Fibroblast of pulmonary artery (primary cell): ENCODE measurements around the gene KCNAB2.

Experiments
- DNase-seq: peaks from one replicate; pipeline ENCODE4 v3.0.0-alpha.2; 2010; ENCODE audit warnings: low read depth
- H3K4me3 ChIP-seq: replicated peaks from 2 replicates; pipeline ENCODE4 v1.5.1; 2011; ENCODE audit warnings: low read depth, mild to moderate bottlenecking, control low read depth, low read length, moderate library complexity
- TF ChIP-seq, protein P1 (sequence below): IDR thresholded peaks from 2 replicates; pipeline ENCODE4 v1.5.1; 2011; ENCODE audit warnings: mild to moderate bottlenecking, control low read depth, low read length, inconsistent platforms; ENCODE audit errors: missing control alignments

The KCNAB2 gene

DNA sequence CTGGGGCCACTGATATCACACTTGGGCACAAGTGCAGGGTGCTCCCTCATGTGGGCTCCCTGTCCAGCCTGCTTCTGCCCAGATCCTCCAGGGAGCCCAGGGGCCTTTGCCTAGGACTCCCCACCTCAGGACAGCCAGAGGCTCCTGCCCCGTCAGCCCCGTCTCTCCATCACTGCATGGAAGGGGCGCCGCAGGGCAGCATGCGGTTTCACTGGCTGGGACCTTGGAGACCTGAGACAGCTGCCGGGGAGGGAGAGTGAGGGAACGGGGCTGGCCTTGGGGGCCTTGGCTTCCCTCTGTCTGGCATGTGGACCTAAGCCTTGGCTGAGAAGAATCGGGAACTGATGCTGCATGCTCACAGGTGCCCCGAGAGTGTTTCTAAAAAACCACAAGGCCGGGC, 46.5 kb downstream of the KCNAB2 start:
- TF ChIP-seq, protein P1, sequence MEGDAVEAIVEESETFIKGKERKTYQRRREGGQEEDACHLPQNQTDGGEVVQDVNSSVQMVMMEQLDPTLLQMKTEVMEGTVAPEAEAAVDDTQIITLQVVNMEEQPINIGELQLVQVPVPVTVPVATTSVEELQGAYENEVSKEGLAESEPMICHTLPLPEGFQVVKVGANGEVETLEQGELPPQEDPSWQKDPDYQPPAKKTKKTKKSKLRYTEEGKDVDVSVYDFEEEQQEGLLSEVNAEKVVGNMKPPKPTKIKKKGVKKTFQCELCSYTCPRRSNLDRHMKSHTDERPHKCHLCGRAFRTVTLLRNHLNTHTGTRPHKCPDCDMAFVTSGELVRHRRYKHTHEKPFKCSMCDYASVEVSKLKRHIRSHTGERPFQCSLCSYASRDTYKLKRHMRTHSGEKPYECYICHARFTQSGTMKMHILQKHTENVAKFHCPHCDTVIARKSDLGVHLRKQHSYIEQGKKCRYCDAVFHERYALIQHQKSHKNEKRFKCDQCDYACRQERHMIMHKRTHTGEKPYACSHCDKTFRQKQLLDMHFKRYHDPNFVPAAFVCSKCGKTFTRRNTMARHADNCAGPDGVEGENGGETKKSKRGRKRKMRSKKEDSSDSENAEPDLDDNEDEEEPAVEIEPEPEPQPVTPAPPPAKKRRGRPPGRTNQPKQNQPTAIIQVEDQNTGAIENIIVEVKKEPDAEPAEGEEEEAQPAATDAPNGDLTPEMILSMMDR = no peak
- DNase-seq = no peak
- H3K4me3 ChIP-seq = no peak overlapping the region

DNA sequence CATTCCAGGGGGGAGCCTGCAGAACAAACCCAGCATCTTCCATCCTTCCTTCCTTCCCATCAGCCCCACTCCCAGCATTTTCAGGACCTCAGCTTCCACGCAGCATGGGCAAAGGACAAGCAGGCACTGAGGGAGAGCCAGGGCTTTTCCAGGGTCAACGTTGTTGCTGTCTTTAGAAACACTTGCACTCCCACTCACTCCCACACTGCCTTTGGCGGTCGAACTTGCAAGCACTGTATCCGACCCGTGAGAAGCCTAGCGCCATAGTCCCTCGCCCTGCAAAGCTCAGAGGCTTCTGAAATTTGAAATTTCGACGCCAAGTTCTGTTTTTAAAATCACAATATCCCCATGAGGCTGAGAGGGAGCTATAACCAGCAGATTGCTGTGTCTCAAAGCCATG, 47.4 kb downstream of the KCNAB2 start:
- no peak overlapping the region for H3K4me3 ChIP-seq
- DNase-seq = peak; percentile 46
- TF ChIP-seq, protein P1 = no peak

DNA sequence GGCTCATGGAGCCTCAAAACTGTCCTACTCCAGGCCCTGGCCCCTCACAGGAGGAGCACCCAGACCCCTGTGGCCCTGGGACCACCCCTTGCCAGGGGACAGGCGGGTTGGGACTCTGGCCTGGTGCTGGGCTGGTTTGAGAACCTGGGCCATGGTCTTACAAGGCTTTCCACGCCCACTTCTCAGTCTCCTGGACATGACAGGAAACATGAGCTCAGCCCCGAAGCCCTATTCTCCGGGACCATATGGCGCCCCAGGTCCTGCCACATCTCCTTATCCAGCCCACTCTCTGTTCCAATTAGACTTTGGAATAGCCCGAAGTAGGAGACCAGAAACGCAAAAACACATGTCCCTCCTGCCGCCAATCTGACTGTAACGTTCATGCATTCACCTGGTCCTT, 47.9 kb downstream of the KCNAB2 start:
- TF ChIP-seq, protein P1 = no peak
- DNase-seq = no peak

DNA sequence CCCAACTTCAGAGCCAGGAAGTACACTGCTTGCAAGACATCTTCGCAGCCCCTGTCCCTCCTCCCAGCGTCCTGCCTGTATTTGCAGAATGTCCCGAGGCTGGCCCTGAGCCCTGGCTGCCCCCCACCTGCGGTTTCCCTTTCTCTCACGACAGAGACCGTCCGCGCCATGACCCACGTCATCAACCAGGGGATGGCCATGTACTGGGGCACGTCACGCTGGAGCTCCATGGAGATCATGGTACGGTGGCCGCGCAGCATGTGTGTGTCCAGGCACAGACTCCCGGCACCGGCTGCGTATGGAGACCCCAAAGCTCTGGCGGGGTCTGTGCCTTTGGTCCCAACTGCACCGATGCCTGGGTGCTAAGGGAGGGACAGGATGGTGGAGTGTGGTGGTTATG, 48.6 kb downstream of the KCNAB2 start:
- TF ChIP-seq, protein P1 = no peak
- no peak for DNase-seq
- H3K4me3 ChIP-seq = no peak overlapping the region

More for the DNA sequence above, 47.9 kb downstream of the KCNAB2 start:
- H3K4me3 ChIP-seq = no peak overlapping the region

DNA sequence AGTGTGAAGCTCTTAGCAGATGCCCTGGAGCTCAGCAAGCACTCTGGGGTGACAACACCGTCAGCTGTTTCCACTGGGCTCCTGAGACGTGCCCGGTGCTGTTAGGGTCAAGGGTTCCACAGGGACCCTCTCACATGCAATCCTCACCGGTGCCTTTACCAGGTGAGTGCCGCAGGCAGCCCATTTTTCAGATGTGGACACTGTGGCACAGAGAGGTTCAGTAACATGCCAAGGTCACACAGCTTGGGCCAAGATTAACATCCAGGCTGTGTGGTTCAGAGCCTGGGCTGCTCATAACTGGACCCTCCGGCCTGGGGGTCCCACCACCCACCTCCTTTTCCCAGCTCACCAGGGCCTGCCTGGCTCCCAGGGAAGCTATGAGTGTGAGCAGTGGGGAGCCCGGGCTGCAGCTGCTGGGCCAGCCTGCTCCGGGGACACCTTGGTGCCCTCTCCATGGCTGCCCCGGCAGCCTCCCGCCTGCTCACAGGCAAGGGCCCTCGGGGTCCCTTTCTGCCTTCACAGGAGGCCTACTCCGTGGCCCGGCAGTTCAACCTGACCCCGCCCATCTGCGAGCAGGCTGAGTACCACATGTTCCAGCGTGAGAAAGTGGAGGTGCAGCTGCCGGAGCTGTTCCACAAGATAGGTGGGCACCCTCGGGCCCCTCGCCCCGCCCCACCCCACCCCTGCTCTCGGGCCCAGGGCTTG, 49.3 kb downstream of the KCNAB2 start:
- DNase-seq = no peak
- no peak overlapping the region for H3K4me3 ChIP-seq

DNA sequence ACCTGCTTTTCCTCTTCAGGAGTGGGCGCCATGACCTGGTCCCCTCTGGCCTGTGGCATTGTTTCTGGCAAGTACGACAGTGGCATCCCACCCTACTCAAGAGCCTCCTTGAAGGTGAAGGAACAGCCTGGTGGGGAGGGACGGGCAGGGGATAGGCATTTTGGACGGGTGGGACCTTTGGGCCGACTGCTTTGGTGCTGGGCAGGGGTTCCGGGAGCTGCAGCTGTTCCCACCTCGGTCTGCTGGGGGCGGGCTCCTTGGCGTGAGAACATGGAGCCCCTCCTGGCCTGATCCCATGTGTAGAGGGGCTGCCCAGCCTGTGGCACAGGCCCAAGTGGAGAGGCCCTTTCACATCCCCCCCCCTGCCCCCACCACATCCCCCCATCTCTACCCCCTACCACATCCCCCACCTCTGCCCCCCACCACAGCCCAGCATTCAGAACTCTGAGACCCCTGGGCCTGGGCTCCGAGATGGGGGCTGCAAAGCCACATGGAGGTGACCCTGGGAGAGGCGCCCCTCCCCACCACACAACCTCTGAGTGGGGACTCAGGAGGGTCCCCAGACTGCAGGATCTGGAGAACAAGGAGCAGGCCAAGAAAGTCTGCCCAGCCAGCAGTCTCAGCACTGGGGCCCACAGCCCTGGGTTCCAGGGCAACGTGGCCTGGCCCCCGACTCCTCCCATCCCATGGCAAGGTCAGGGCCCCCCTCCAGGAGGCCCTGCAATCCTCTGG, 50.0 kb downstream of the KCNAB2 start:
- TF ChIP-seq, protein P1 = no peak
- H3K4me3 ChIP-seq = no peak overlapping the region
- no peak for DNase-seq

More for the DNA sequence above, 49.3 kb downstream of the KCNAB2 start:
- TF ChIP-seq, protein P1 = no peak
